Effector CD4-positive, alpha-beta T cell (primary cell): ENCODE measurements around the gene TMEM63B.
"Not testable (repeated sequence)": the region's sequence is repeated elsewhere in the genome, so short reads cannot be mapped to it uniquely, and the experiment has no call there.

Experiments used
- DNase-seq: peaks from one replicate; pipeline ENCODE4 v3.0.0-alpha.2; 2020
- total RNA-seq: gene quantifications from one replicate; lab custom pipeline; 2026; lab: John Stamatoyannopoulos, UW

The TMEM63B gene
- total RNA-seq = 17.8 reads per million, percentile 44 among the genes with 10 or more reads in this experiment

DNA sequence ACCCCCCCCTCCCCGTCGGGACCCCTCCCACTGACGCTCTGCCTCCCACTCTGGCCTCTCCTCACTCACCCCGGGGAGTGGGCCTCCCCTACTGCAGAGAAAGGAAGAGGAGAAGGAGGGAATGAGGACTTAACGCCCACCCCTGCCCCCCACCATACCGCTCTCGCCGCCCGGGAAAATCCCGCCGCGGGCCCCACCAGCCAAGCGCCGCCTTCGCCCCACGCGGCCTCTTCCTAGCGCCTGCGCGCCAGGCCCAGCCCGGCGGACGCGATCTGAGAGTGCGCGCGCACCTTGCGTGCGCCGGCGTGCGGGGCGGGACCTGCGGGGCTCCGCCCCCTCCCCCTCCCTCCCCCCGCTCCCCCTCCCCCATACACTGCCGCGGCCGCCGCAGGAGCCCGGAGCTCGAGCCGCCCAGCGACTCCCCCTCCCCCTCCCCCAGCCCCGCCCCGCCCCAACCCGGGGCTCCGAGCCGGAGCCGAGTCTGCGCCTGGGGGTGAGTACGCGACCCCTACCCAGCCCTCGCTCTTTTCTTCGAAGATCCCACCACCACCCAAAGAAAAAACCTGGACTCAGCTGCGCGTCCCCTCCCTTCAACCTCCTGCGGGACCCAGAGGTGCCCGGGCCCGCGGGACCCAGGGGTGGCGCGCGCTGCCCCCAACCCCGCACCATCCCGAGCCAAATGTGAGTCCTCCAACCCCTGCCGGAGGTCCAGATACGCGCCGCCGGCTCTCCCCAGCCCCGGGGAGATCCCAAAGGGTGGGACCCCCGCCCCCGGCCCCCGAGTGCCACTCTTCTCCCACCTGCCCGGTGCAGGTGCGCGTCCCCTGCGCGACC lies at the start of gene TMEM63B, which contains the start of gene MRPL14:
Gene TMEM63B (plus strand): TSS at position 369 of the 834 bp plus-strand sequence. CDS start 7,031 bp downstream, outside the sequence.
Gene MRPL14 (minus strand): TSS at position 267 of the 834 bp plus-strand sequence. CDS start 10,841 bp downstream, outside the sequence.
- peak; percentile 88 for DNase-seq

GRCh38 chr6:44078219-44078826 lies 49.0 kb upstream of the TMEM63B start:
- no peak for DNase-seq

- DNase-seq = peak; percentile 57
Measured at GRCh38 chr6:44078827-44079671, 48.3 kb upstream of the TMEM63B start.

DNA sequence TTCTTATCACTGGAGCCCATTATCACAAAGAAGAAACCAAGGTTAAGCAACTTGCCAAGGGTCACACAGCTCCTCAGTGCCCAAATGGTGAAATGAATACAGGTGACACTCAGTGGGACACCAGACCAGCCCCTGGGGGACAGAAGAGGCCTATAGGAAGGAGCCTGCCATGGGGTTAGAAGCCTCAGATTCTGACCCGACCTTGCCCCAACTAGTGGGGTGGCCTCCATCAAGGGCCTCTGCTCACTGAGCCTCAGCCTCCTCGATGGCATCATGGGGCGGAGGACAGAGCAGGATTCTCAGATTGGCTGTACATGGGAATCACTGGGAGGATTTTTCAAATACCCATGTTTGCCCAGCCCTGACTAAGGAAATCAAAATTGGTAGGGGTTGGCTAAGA lies 47.7 kb upstream of the TMEM63B start:
- no peak for DNase-seq

DNA sequence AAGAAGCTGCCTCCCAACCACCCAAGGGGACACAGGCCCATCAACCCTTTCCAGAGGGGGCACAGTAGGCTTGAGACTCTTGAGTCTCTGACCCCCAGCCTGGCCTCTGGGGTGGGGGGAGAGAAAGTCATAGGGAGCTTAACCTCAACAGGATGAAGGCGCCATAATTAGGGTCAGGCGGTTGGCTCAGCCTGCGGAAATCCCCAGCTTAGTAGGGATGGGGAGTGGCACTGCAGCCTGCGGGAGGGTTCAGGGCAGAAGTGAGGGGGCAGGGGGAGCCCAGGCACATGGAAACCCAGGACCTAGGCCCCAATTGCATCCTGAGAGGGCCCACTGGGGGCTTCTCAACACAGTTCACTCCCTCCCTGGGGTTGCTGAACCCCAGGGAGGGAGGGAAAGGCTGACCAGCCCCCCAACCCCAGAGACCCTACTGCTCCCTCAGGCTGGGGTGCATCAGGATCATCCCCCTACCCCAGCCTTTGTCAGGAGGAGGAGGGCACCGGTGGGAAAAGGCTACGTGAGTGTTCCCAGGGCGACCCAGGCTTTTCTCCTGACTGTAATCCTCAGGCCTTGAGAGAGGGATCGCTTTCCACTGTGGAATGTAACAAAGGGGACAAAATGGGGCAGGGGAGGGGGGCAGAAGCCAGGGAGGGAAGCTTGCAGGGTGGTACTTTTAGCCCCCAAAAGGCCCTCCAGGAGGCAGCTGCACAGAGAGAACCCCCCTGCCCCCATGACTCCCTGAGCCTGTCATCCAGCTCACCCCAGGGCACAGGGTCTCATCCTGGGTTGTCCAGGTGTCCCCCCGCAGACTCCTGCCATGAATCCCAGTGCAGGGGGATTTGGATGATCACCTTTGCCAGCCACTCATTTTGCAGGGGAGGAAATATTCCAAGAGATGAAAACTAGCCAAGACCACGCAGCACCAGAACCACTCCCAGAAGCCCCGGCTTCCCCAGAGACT lies 46.5 kb upstream of the TMEM63B start:
- no peak for DNase-seq

DNA sequence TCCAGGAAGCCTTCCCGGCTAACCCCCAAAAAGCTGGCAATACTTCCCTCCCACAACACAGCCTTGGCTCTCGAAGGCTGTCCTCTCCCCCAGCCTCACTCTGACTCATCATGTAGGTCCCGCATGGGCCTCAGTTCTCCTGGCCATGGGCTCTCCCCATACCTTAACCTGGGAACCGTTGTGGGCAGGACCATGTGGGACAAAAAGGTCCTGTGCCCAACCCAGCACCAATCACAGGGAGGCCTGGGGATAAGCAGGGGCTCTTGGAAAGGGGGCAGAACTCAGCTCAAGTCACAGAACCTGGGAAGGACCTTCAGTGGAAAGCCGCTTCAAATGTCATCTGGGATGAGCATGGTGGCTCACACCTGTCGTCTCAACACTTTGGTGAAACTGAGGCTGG lies 45.6 kb upstream of the TMEM63B start:
- DNase-seq = no peak

GRCh38 chr6:44082872-44083321 lies 44.5 kb upstream of the TMEM63B start:
- DNase-seq = no peak

DNA sequence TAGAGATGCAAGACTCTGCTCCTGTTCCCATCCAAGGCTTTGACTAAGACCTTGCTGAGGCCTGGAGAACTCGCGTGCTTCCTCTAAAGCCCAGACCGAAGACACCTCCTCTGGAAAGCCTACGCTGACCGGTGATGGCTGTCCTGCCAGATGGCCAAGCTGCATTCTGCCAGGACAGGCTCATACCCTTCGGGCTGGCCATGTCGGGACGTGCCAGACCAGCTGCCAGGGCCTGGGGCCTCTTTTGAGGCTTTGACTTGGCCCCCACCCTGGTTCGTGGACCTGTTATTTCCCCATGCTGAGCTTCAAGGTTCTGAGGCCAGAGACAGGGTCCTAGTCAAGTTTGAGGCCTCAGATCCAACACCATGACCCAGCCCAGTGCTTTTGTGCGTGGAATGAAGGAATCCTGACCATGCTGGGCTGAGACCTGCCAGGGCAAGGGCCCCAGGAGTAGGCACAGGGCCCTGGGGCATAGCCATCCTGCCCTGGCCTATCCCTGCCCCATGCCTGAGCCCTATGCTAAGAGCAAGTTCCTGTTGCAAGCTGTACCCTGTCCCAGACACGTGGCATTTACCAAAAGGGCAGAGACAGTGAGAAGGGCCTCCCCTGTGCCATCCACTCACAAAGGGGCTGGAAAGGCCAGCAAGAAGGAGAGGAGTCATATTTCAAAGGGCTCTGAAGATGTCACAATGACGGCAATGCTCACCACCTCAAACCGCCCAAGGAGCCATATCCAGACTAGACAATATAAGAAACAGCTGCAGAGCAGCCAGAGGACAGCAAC lies 42.9 kb upstream of the TMEM63B start:
- no peak for DNase-seq

- DNase-seq = no peak
Measured at GRCh38 chr6:44085219-44085618, 42.1 kb upstream of the TMEM63B start.

DNA sequence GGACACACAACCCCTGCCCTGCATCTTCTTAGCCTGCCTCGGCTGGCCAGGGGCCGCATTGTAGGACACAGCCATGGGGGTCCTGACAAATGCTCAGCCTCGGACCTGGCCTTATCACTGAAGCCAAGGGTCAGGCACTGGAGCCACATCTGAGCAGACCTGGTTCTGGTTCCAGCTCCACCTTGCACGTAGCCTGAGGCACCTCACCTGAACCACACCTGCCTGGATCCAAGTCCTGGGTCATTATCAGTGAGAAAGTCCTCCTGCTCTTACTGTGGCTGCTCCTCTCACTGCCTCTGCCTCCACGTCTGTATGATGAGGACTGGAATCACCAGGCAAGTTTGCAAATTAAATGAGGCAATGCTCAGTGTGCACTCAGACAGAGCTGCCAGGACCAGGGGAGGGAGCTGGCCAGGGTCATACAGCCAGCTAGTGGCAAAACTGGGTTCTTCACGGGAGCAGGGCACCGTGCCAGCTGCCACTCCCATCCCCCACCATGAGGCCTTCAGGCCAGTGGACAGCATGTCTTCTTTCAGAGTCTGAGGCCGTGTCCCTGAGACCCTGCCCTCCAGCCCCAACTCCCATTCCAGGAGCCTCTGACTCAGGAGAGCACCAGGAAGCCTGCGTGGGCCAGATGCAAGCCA lies 40.3 kb upstream of the TMEM63B start:
- no peak for DNase-seq

GRCh38 chr6:44087623-44088022 lies 39.7 kb upstream of the TMEM63B start:
- DNase-seq = no peak

DNA sequence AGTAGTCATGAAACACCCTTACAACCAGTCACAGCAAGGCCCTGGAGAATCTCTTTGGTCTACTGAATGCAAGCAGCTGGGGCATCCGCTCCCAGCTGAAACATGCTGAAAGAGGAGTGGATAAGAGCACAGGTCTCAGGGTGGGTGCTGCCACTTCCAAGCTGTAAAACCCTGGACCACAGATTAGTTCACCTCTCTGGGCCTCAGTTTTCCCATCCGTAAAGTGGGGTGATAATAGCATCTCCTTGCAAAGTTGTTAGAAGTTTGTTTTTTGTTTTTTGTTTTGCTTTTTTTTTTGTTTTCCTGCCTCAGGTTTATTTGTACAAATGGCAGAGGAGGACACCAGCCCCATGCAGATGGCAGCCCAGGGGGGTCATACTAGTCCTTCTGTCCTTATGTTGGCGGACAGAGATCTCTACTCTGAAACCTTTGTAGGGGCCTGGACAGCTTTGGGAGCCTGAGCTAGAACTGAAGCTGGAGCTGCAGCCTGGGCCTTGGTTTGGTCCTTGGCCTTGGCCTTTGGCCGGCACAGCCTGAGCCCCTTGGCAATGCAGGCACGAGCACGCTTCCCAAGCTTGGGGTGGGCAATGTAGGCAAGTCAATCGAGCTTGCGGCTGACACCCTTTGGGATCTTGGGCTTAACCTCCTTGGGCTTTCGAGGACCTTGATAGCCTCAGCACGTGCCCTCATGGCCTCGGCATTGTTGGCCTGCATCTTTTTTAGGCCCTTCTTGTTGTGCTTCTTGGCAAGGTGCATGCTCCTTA lies 38.3 kb upstream of the TMEM63B start:
- no peak for DNase-seq

DNA sequence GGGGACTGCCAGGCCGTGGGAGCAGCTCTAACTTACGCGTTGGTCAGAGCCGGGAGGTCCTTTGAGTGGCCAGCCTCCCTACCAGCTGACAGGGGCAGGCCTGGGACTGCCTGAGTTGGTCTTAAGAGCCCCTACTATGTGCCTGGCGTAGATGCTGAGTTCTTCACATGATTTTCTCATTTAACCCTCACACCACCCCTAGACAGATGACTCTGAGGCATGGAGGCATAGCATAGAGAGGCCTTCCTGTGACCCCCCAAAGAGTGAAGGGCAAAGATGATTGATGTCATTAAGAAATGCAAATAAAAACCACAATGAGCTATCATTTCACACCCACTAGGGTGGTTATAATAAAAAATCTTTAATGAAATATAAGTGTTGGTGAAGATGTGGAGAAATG lies 36.9 kb upstream of the TMEM63B start:
- DNase-seq = no peak

- not testable (repeated sequence) for DNase-seq
Measured at GRCh38 chr6:44091356-44091755, 36.0 kb upstream of the TMEM63B start.

DNA sequence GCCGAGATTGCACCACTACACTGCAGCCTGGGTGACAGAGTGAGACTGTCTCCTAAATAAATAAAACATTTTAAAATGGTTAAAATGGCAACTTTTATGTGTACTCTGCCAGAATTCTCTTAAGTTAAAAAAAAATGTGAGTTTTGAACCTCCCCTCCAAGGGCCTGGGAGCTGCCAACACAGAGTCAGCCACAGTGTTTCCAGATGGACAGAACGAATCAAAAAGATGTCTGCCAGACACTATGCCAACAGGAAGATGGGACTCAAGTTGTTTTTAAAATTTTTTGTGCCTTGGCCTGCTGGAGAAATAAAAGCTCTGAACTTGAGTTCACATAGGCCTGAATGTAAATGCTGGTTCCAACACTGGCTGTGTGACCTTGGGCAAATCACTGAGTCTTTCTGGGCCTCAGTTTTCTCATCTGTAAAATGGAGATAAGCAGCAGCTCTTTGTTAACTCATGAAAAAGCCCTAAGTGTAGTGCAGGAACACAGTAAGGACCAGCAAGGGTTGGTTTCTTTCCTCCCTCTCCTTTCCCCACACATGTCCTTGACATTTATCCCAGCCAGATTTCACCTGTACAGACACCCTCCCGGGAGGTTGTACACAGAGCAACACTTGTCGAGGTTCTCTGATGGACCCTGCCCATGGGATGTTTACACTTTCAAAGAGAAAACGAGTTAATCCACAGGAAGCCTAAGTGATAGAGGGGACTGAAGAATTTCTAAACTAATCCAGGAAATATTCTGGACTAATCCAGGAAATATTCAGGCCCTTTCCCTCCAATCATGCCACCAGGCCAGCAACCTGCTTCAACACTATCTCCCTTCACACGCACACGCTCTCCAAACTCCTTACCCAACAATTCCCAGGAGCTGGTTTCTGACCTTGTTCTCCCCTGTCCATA lies 35.1 kb upstream of the TMEM63B start:
- DNase-seq = no peak

DNA sequence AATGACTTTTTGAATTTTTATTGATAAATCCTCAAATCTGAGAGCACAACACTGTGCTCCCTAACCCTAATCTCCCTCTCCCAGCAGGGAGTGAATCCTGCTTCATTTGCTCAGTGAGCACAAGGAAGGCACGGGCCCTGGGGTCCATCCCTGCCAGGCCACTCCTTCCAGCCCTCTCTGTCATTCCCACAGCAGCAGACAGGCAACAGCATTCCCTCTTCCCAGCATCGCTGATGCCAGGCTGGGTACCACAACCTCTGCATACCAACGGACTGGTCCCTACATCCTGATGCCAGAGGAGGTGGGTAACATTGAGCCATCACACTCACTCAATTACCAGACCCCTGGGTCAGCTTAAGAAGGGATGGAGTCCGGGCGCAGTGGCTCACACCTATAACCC lies 34.3 kb upstream of the TMEM63B start:
- no peak for DNase-seq

- DNase-seq = no peak
Measured at GRCh38 chr6:44093750-44094402, 33.5 kb upstream of the TMEM63B start.
